ENCODE measurements around the gene EID2B. TPM values are rescaled to one million over a fixed set of nuclear protein-coding genes. Genes with fewer than 3 reads are reported as not detected.

The EID2B gene
- polyA plus RNA-seq, 3 donors, result 1.2 to 2.6 (median 2.4) TPM

GRCh38 chr19:39544911-39545310, 12.3 kb upstream of the EID2B start:
- no peaks in the 10 kb centered on the region for H3K9me3 ChIP-seq (replicated peaks in 1 of 2; ENCODE audit: control insufficient read depth in 1 of 2, insufficient read depth in 1 of 2, low read length in 2 of 2)
- no peak overlapping the region for H2AFZ ChIP-seq (ENCODE audit: insufficient read depth, low read depth, low read length, poor library complexity, severe bottlenecking)
- DNase-seq, result no peak
- TF ChIP-seq CTCF (IDR thresholded peaks at IDR 0.05), result no peak
- H3K4me1 ChIP-seq (ENCODE audit: control insufficient read depth in 1 of 2, insufficient read depth in 2 of 2, low read length in 2 of 2), result peaks cover 5% of the 10 kb centered on the region in 2 donors
- no peak overlapping the region for H3K4me2 ChIP-seq (replicated peaks; ENCODE audit: extremely low read depth, low read length, poor library complexity, severe bottlenecking)
- Mint-ChIP-seq H3K36me3 (no peaks in the 10 kb centered on the region), H3K4me1 (peaks cover 10% of the 10 kb centered on the region), H3K27ac (no peak overlapping the region), H3K27me3 (ENCODE audit: low read depth in 3 of 3) (peaks cover 5 to 24% (median 17%) of the 10 kb centered on the region in 3 donors), H3K4me3 (no peak overlapping the region), H3K9me3 (peaks cover 0 to 3% (median 0%) of the 10 kb centered on the region in 7 donors)
- WGBS (ENCODE audit: insufficient coverage), result 22% methylated on average over 1 of the region's 1 CpG
- no peaks in the 10 kb centered on the region for H3K36me3 ChIP-seq (replicated peaks in 1 of 2; ENCODE audit: control insufficient read depth in 1 of 2, insufficient read depth in 2 of 2, low read length in 2 of 2)
- H3K9ac ChIP-seq (ENCODE audit: insufficient read depth, low read length, poor library complexity, severe bottlenecking), result no peak overlapping the region
- H4K20me1 ChIP-seq (ENCODE audit: insufficient read depth, low read length), result no peaks in the 10 kb centered on the region
- no peaks in the 10 kb centered on the region for H3K27me3 ChIP-seq (ENCODE audit: control insufficient read depth in 2 of 2, insufficient read depth in 2 of 2, low read length in 2 of 2)
- no peak overlapping the region for H3K27ac ChIP-seq (ENCODE audit: low read depth in 1 of 2, low read length in 2 of 2)
- no peaks in the 10 kb centered on the region for H3K79me2 ChIP-seq (ENCODE audit: insufficient read depth, low read length)
- intact Hi-C loops (cut with micrococcal nuclease), result loop anchor here in 1 of 2 donors (5.0 kb wide), 1 partner anchor 418 kb away; the partner anchor contains the start of gene PAK4
- H3K4me3 ChIP-seq (replicated peaks in 1 of 3; ENCODE audit: low read depth in 2 of 3, low read length in 3 of 3), result no peak overlapping the region

- TF ChIP-seq CTCF (IDR thresholded peaks at IDR 0.05), result no peak
- H3K27me3 ChIP-seq (ENCODE audit: control insufficient read depth in 2 of 2, insufficient read depth in 2 of 2, low read length in 2 of 2), result no peaks in the 10 kb centered on the region
- peaks cover 3 to 24% (median 17%) of the 10 kb centered on the region in 3 donors for H3K27me3 Mint-ChIP-seq (ENCODE audit: low read depth in 3 of 3)
- no peak overlapping the region for H2AFZ ChIP-seq (ENCODE audit: insufficient read depth, low read depth, low read length, poor library complexity, severe bottlenecking)
- DNase-seq, result no peak
- 98% methylated on average over 4 of the region's 7 CpGs for WGBS (ENCODE audit: insufficient coverage)
- H3K4me1 ChIP-seq (ENCODE audit: control insufficient read depth in 1 of 2, insufficient read depth in 2 of 2, low read length in 2 of 2), result peaks cover 5 to 6% of the 10 kb centered on the region in 2 donors
- H3K9me3 Mint-ChIP-seq, result peaks cover 0 to 3% (median 0%) of the 10 kb centered on the region in 7 donors
- H3K4me3 Mint-ChIP-seq, result no peak overlapping the region
- H3K79me2 ChIP-seq (ENCODE audit: insufficient read depth, low read length), result peaks cover under 1% of the 10 kb centered on the region
- H3K36me3 Mint-ChIP-seq, result no peaks in the 10 kb centered on the region
- no peak overlapping the region for H3K4me3 ChIP-seq (replicated peaks in 1 of 3; ENCODE audit: low read depth in 2 of 3, low read length in 3 of 3)
- H3K9me3 ChIP-seq (replicated peaks in 1 of 2; ENCODE audit: control insufficient read depth in 1 of 2, insufficient read depth in 1 of 2, low read length in 2 of 2), result no peaks in the 10 kb centered on the region
- H3K27ac Mint-ChIP-seq, result no peak overlapping the region
- intact Hi-C loops (cut with micrococcal nuclease), result loop anchor here in 1 of 2 donors (5.0 kb wide), 1 partner anchor 417 kb away; the partner anchor contains the start of gene PAK4
- no peak overlapping the region for H3K4me2 ChIP-seq (replicated peaks; ENCODE audit: extremely low read depth, low read length, poor library complexity, severe bottlenecking)
- no peak overlapping the region for H3K27ac ChIP-seq (ENCODE audit: low read depth in 1 of 2, low read length in 2 of 2)
- H3K36me3 ChIP-seq (replicated peaks in 1 of 2; ENCODE audit: control insufficient read depth in 1 of 2, insufficient read depth in 2 of 2, low read length in 2 of 2), result no peaks in the 10 kb centered on the region
- H3K9ac ChIP-seq (ENCODE audit: insufficient read depth, low read length, poor library complexity, severe bottlenecking), result no peak overlapping the region
- H3K4me1 Mint-ChIP-seq, result peaks cover 11% of the 10 kb centered on the region
- H4K20me1 ChIP-seq (ENCODE audit: insufficient read depth, low read length), result no peaks in the 10 kb centered on the region
Measured at GRCh38 chr19:39544226-39544903, 11.7 kb upstream of the EID2B start.

Measured in CD14-positive monocyte (primary cell).